PFSK-1 (cell line): ENCODE results near the gene KDM2B.

Experiments
- FOXP2 ChIP-seq: optimal IDR thresholded peaks from 2 replicates; pipeline ENCODE3; 2011; ENCODE audit warnings: borderline replicate concordance, control low read depth, inconsistent platforms; ENCODE audit not compliant: insufficient read depth; ENCODE audit errors: extremely low read length, extremely low read depth
- POLR2AphosphoS5 ChIP-seq: IDR thresholded peaks from 2 replicates; pipeline ENCODE4 v1.6.1; 2012; ENCODE audit warnings: low read depth, mild to moderate bottlenecking, control low read depth, low read length, moderate library complexity
- REST ChIP-seq, 2 experiments: IDR thresholded peaks; 2 replicates each; pipeline versions ENCODE4 v1.6.1 to v1.8.0; 2011 to 2012; ENCODE audit warnings: low read depth in 2 of 2, low read length in 2 of 2, control low read depth in 1 of 2, inconsistent platforms in 1 of 2, mild to moderate bottlenecking in 1 of 2, moderate library complexity in 1 of 2; ENCODE audit not compliant: insufficient read depth in 1 of 2
- SIN3A ChIP-seq: IDR thresholded peaks from 2 replicates; pipeline ENCODE4 v1.6.1; 2012; ENCODE audit warnings: mild to moderate bottlenecking, low read length, moderate library complexity, borderline replicate concordance; ENCODE audit not compliant: insufficient read depth
- TAF1 ChIP-seq: IDR thresholded peaks from 2 replicates; pipeline ENCODE4 v1.6.1; 2012; ENCODE audit warnings: low read length, control low read depth, borderline replicate concordance; ENCODE audit not compliant: insufficient read depth

- no peak for TF ChIP-seq POLR2AphosphoS5
- no peak for TF ChIP-seq REST (IDR thresholded peaks at IDR 0.05; ENCODE audit: insufficient read depth in 1 of 2, low read depth in 2 of 2, low read length in 2 of 2)
- no peak for TF ChIP-seq TAF1
- TF ChIP-seq SIN3A = no peak
- no peak for TF ChIP-seq FOXP2
These were observed 132.0 kb downstream of the KDM2B start for GRCh38 chr12:121448771-121449315.
